Tibial nerve (tissue), 4 donors: Measurements from ENCODE around the gene LSG1. TPM values are rescaled to one million over a fixed set of nuclear protein-coding genes. Genes with fewer than 3 reads are reported as not detected.

ENCODE experiments used
- DNase-seq, 2 donors: peaks; one replicate each; pipeline ENCODE4 v3.0.0-alpha.2; 2019; ENCODE audit warnings: low spot score in 2 of 2
- H3K27ac ChIP-seq, 4 donors: fragments of 200-600 bp; sonication (generic) in 3 of 4; one replicate each; pipeline ENCODE4 v1.5.1; 2017 to 2019; ENCODE audit warnings: mild to moderate bottlenecking in 1 of 4
- H3K27me3 ChIP-seq, 2 donors: fragments of 200-600 bp; sonication (generic) in 1 of 2; one replicate each; pipeline versions ENCODE4 v1.5.1 to v1.6.0; 2017 to 2019
- H3K36me3 ChIP-seq, 3 donors: fragments of 200-600 bp; sonication (generic); one replicate each; pipeline ENCODE4 v1.5.1; 2018 to 2019
- H3K4me1 ChIP-seq, 4 donors: fragments of 200-600 bp; sonication (generic) in 3 of 4; one replicate each; pipeline ENCODE4 v1.5.1; 2017 to 2019
- H3K4me3 ChIP-seq, 4 donors: fragments of 200-600 bp; sonication (generic) in 3 of 4; one replicate each; pipeline ENCODE4 v1.5.1; 2017 to 2019; ENCODE audit warnings: mild to moderate bottlenecking in 1 of 4, moderate library complexity in 1 of 4
- H3K9me3 ChIP-seq, 4 donors: fragments of 200-600 bp; sonication (generic) in 3 of 4; one replicate each; pipeline ENCODE4 v1.5.1; 2017 to 2019
- CTCF ChIP-seq, 5 experiments: fragments of 200-600 bp in 3 of 5; fragments of 450-650 bp in 2 of 5; sonication (generic) in 3 of 5; IDR thresholded peaks; one replicate each; pipeline ENCODE4 v1.5.1; 2016 to 2019; ENCODE audit warnings: antibody characterized with exemption in 5 of 5, mild to moderate bottlenecking in 3 of 5, moderate library complexity in 2 of 5
- EP300 ChIP-seq, 2 donors: sonication (generic); formaldehyde crosslinking; IDR thresholded peaks; one replicate each; pipeline ENCODE4 v1.6.1; 2017; ENCODE audit warnings: antibody characterized with exemption in 2 of 2, mild to moderate bottlenecking in 1 of 2
- POLR2A ChIP-seq, 2 donors: fragments of 450-650 bp; IDR thresholded peaks; one replicate each; pipeline ENCODE4 v1.6.1; 2017; ENCODE audit warnings: antibody characterized with exemption in 2 of 2, mild to moderate bottlenecking in 2 of 2, moderate library complexity in 2 of 2
- WGBS, 2 donors: methylation state at CpG; one replicate each; pipeline ENCODE4 v1.1.5; 2018; 5-methylcytosine and 5-hydroxymethylcytosine counted together
- total RNA-seq, 4 donors: library from RNA; depleted of rRNA; stranded (reverse); fragments of >200 nt; gene quantifications; one replicate each; pipeline ENCODE4 v1.1.0, GENCODE V29; 2016

Gene LSG1
- total RNA-seq, 4 donors from 2014 or later = 24.9 to 64.5 (median 39.3) TPM

DNA sequence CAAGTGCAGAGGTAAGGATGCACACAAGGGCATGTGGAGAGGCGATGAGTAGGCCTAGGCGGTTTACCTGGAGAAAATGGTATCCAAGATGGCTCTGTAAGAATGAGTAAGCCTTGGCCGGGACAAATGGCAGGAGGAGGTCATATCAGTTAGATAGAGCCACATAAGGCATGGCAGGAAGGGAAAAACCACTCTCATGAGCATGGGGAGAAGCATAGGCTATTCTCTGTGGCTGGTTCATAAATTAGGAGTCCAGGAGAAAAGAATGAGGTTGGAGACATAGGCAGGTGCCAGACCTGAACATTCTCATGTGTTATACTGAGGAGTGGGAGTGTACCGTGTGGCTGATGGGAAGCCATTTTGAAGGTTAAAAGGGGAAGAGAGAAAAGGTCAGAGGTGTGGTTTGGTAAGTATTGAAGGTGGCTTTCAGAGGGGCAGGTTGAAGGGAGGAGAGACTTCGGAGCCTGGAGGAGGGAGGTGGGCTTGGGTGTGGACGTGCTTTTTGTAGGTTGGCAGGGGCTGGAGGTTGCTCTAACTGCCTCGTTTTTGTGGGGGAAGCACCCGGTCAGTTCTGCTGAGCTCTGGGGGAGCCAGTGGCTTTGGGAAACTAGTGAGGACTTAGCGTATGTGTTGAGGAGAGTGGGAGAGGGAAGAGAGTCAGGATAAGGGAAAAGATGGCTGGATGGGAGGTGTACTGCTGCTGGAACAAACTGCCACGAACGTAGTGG lies 9.1 kb upstream of the LSG1 start:
- TF ChIP-seq POLR2A (IDR thresholded peaks at IDR 0.05) (no peak), EP300 (IDR thresholded peaks at IDR 0.05) (no peak), CTCF (IDR thresholded peaks at IDR 0.05) (no peak)
- Histone ChIP-seq H3K9me3 (no peaks in the 10 kb centered on the region), H3K36me3 (no peaks in the 10 kb centered on the region), H3K4me1 (peaks cover 0 to 23% (median 3%) of the 10 kb centered on the region in 4 donors), H3K27me3 (peaks cover 0 to 8% of the 10 kb centered on the region in 2 donors), H3K4me3 (no peak overlapping the region), H3K27ac (no peak overlapping the region)
- no peak for DNase-seq
- WGBS, 2 donors = 73 to 78% methylated on average over 11 of the region's 11 CpGs

DNA sequence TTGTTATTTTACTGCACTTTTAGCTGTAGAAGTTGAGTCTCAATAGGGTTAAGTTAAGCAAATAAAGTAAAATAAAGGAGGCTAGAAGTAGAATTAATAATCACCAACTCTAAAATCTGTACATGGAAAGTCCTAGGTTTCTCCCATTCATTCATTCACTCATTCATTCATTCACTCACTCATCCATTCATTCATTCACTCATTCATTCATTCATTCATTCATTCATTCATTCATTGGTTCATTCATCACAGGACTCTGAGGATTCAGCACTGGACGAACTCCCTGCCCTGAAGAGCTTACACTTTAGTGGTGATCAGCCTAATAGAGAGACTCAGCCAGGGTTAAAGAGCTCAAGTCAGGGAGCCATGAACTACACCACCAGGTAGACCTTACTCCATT lies 4.5 kb upstream of the LSG1 start:
- Histone ChIP-seq H3K36me3 (no peaks in the 10 kb centered on the region), H3K4me1 (peaks cover 0 to 7% (median 2%) of the 10 kb centered on the region in 4 donors), H3K9me3 (no peaks in the 10 kb centered on the region), H3K27me3 (peaks cover 0 to 5% of the 10 kb centered on the region in 2 donors), H3K27ac (no peak overlapping the region), H3K4me3 (no peak overlapping the region)
- DNase-seq = no peak
- TF ChIP-seq POLR2A (IDR thresholded peaks at IDR 0.05) (no peak), CTCF (IDR thresholded peaks at IDR 0.05) (no peak), EP300 (IDR thresholded peaks at IDR 0.05) (no peak)
- WGBS, 2 donors = 84 to 87% methylated on average over 1 of the region's 1 CpG

DNA sequence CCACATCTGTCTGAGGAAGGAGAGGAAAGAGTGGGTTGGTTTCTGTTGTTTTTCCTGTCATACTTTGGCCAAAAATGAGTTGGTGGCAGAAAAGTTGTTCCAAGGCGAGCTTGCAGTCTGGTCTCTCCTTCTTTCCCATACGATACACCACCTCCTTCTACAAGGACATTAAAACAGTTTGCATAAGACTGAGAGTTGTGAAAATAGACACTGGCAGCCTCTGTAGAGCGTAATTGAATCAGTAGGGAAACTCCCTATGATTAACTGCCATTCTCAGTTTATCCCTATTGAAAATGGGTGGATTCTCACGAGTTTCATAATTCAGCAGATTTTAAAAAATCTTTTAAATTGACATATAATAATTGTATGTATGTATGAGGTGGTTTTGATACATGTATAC lies 3.7 kb upstream of the LSG1 start:
- peaks cover 0 to 15% (median 10%) of the 10 kb centered on the region in 4 donors for H3K4me1 ChIP-seq
- H3K27me3 ChIP-seq = peaks cover 0 to 5% of the 10 kb centered on the region in 2 donors
- WGBS, 2 donors = 42 to 47% methylated on average over 4 of the region's 4 CpGs
- H3K9me3 ChIP-seq = no peaks in the 10 kb centered on the region
- DNase-seq = no peak
- TF ChIP-seq POLR2A (IDR thresholded peaks at IDR 0.05) = no peak
- no peak for TF ChIP-seq CTCF (IDR thresholded peaks at IDR 0.05)
- TF ChIP-seq EP300 (IDR thresholded peaks at IDR 0.05) = no peak
- H3K27ac ChIP-seq = no peak overlapping the region
- no peak overlapping the region for H3K4me3 ChIP-seq
- H3K36me3 ChIP-seq = no peaks in the 10 kb centered on the region

DNA sequence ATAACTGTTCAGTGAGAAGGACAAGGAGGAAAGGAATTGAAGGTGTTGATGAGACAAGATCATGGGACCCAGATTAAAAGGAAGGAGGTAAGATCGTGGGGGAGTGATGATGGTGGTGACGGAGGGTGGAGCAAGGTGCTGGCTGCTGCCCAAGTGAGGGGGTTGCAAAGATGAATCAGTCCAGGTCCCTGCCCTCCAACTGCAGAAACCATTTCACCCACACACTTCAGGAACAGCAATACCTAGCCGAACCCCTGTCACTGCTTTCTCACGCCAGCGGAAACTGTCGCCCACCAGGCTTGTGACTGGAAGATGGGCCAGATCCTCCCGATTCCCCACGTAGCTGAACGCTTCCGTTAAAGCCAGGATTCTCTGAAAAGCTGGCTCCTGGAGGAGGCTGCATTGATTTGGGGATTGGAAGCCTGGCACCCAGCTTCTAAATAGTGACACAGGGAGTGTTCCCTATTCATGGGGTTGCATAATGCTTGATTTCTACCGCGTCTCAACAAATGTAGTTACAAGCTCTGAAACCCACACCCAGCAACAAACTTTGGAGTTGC lies 3.2 kb upstream of the LSG1 start:
- Histone ChIP-seq H3K36me3 (no peaks in the 10 kb centered on the region), H3K27me3 (peaks cover 0 to 5% of the 10 kb centered on the region in 2 donors), H3K4me3 (no peak overlapping the region), H3K9me3 (no peaks in the 10 kb centered on the region), H3K4me1 (peaks cover 0 to 20% (median 14%) of the 10 kb centered on the region in 4 donors), H3K27ac (no peak overlapping the region)
- no peak for DNase-seq
- 37 to 51% methylated on average over 12 of the region's 12 CpGs for WGBS, 2 donors
- no peak for TF ChIP-seq CTCF (IDR thresholded peaks at IDR 0.05)
- TF ChIP-seq EP300 (IDR thresholded peaks at IDR 0.05) = no peak
- TF ChIP-seq POLR2A (IDR thresholded peaks at IDR 0.05) = no peak

DNA sequence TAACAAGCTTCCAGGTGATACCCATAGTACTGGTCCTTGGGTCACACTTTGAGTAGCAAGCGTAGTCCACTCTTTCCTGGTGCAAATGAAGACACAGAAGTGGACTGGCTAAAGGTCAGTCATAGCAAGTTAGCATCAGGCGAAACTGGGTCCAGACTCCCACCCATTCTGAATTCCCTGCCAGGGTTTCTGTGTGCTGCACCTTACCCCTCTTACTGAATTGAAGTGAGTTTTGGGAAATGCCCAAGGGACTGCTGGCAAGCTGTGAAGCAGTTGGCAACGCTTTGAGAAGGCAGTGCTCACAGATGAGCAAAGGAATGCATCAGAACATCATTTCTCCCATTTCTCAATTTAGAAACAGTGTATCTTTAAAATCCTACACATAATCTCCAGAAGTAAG lies 1.8 kb upstream of the LSG1 start:
- Histone ChIP-seq H3K27ac (no peak overlapping the region), H3K36me3 (peaks cover 0 to 8% (median 2%) of the 10 kb centered on the region in 3 donors), H3K27me3 (peaks cover 0 to 5% of the 10 kb centered on the region in 2 donors), H3K4me3 (no peak overlapping the region), H3K4me1 (peaks cover 0 to 28% (median 15%) of the 10 kb centered on the region in 4 donors), H3K9me3 (no peaks in the 10 kb centered on the region)
- no peak for TF ChIP-seq EP300 (IDR thresholded peaks at IDR 0.05)
- no peak for TF ChIP-seq POLR2A (IDR thresholded peaks at IDR 0.05)
- no peak for TF ChIP-seq CTCF (IDR thresholded peaks at IDR 0.05)
- DNase-seq = no peak
- 77 to 86% methylated on average over 3 of the region's 3 CpGs for WGBS, 2 donors
